ENCODE data around the gene PNLDC1. TPM values are rescaled to one million over a fixed set of nuclear protein-coding genes. Genes with fewer than 3 reads are reported as not detected.

The PNLDC1 gene
- total and polyA plus RNA-seq, 9 of the 15 experiments (the other 6 are each of a cell fraction or from before 2014, with no cell fraction given) = 0.12 TPM; not detected in 8

- 89% methylated on average over 7 of the region's 7 CpGs for WGBS (ENCODE audit: insufficient coverage, low coverage, missing lambda C conversion rate)
- ATAC-seq (no peak), FAIRE-seq (no peak), DNase-seq (ENCODE audit: extremely low read depth in 1 of 4, low spot score in 3 of 4) (peak in 2 of 4 experiments; percentile 16 to 25)
- intact Hi-C loops (cut with micrococcal nuclease) = no loop called here
- Histone ChIP-seq H4K20me1 (replicated peaks; ENCODE audit: control insufficient read depth, insufficient read depth, low read length) (no peaks in the 10 kb centered on the region), H3K4me2 (ENCODE audit: insufficient read depth, low read length) (no peak overlapping the region), H2AFZ (ENCODE audit: low read depth, low read length) (no peak overlapping the region), H3K9ac (ENCODE audit: insufficient read depth in 1 of 2, low read depth in 2 of 2, low read length in 2 of 2) (no peak overlapping the region), H3K36me3 (ENCODE audit: control insufficient read depth, insufficient read depth, low read length) (peaks cover 69% of the 10 kb centered on the region), H3K27ac (ENCODE audit: extremely low read depth, low read depth, low read length) (no peak overlapping the region), H3K79me2 (ENCODE audit: control insufficient read depth, insufficient read depth, low read length) (peaks cover 29% of the 10 kb centered on the region), H3K9me1 (ENCODE audit: control insufficient read depth, insufficient read depth, low read length) (no peaks in the 10 kb centered on the region), H3K9me3 (replicated peaks; ENCODE audit: control insufficient read depth, insufficient read depth, low read depth, low read length) (no peaks in the 10 kb centered on the region), H3K4me1 (replicated peaks in 1 of 2; ENCODE audit: control insufficient read depth in 2 of 2, insufficient read depth in 2 of 2, low read length in 2 of 2) (peaks cover 15 to 26% of the 10 kb centered on the region in 2 experiments; a peak in 4 of 5 replicates), H3K27me3 (ENCODE audit: control insufficient read depth in 2 of 2, insufficient read depth in 2 of 2, low read length in 2 of 2) (no peaks in the 10 kb centered on the region), H3K4me3 (no peak overlapping the region)
- in situ Hi-C loops (cut with MboI) = no loop called here
- CTCF ChIA-PET (ENCODE audit: low intra/inter-chr PET ratio) = interaction anchor here (0.6 kb wide), 1 partner anchor 20 kb away, joined by 4 read pairs; no protein-coding TSS in a partner anchor
- POLR2A ChIA-PET = interaction anchor here (1.0 to 1.1 kb wide), 2 partner anchors 12 to 66 kb away, joined by 3 to 4 read pairs; partner anchors contain the start of gene SOD2
- TF ChIP-seq CTCF (IDR thresholded peaks at IDR 0.05 in 2 of 3, conservative IDR thresholded peaks at IDR 0.05 in 1 of 3; ENCODE audit: insufficient read depth in 2 of 3, low read depth in 1 of 3, low read length in 3 of 3) = peak in 1 of 3 experiments; percentile 42; a peak in 2 of 6 replicates
- no peak for TF ChIP-seq ZBTB1 (CRISPR knock-in tag; IDR thresholded peaks at IDR 0.05; ENCODE audit: borderline replicate concordance, low read depth)
- BruUV-seq (replicated peaks) = no TSS peak
Observed at GRCh38 chr6:159758031-159759001, 41.8 kb upstream of the PNLDC1 start.
